ENCODE measurements around the gene RPS26. TPM values are rescaled to one million over a fixed set of nuclear protein-coding genes. Genes with fewer than 3 reads are reported as not detected.
A peak's percentile ranks its signal among the peaks of the same experiment; 100 is the strongest.

RPS26 gene
- total and polyA plus RNA-seq, 9 of the 15 experiments (the other 6 are each of a cell fraction or from before 2014, with no cell fraction given), result 70.2 to 1,589 (median 852) TPM

- Histone ChIP-seq H3K27me3 (ENCODE audit: control insufficient read depth in 2 of 2, insufficient read depth in 2 of 2, low read length in 2 of 2) (no peaks in the 10 kb centered on the region), H3K9me1 (ENCODE audit: control insufficient read depth, insufficient read depth, low read length) (no peaks in the 10 kb centered on the region), H3K4me1 (replicated peaks in 1 of 2; ENCODE audit: control insufficient read depth in 2 of 2, insufficient read depth in 2 of 2, low read length in 2 of 2) (peaks cover 27 to 33% of the 10 kb centered on the region in 2 experiments), H3K36me3 (ENCODE audit: control insufficient read depth, insufficient read depth, low read length) (peaks cover 22% of the 10 kb centered on the region; the same call in 2 of the 3 replicates), H3K27ac (ENCODE audit: extremely low read depth, low read depth, low read length) (peak overlapping the region; percentile 80), H3K4me2 (ENCODE audit: insufficient read depth, low read length) (peak overlapping the region; percentile 79), H3K9me3 (replicated peaks; ENCODE audit: control insufficient read depth, insufficient read depth, low read depth, low read length) (no peaks in the 10 kb centered on the region), H3K9ac (ENCODE audit: insufficient read depth in 1 of 2, low read depth in 2 of 2, low read length in 2 of 2) (peak overlapping the region; percentile 72 to 88), H2AFZ (ENCODE audit: low read depth, low read length) (peak overlapping the region; percentile 89), H3K4me3 (peak overlapping the region; percentile 68), H4K20me1 (replicated peaks; ENCODE audit: control insufficient read depth, insufficient read depth, low read length) (no peaks in the 10 kb centered on the region), H3K79me2 (ENCODE audit: control insufficient read depth, insufficient read depth, low read length) (no peaks in the 10 kb centered on the region)
- FAIRE-seq (no peak), DNase-seq (ENCODE audit: extremely low read depth in 1 of 4, low spot score in 3 of 4) (peak; percentile 64 to 96 (median 92)), ATAC-seq (peak; percentile 84)
- WGBS (ENCODE audit: insufficient coverage, low coverage, missing lambda C conversion rate), result 27% methylated on average over 11 of the region's 44 CpGs
- ChIA-PET CTCF (ENCODE audit: low intra/inter-chr PET ratio) (no interaction called here), POLR2A (interaction anchor here (0.5 to 2.5 kb wide), 6 partner anchors 10 to 194 kb away, joined by 3 to 18 read pairs (median 4); partner anchors contain the start of genes IKZF4 and SUOX)
- intact Hi-C loops (cut with micrococcal nuclease) (loop anchor here (1.0 kb wide), 1 partner anchor 13 kb away; the partner anchor contains the start of gene IKZF4), in situ Hi-C loops (cut with MboI) (no loop called here)
- TSS peak; percentile 27 for BruUV-seq (replicated peaks)
- TF ChIP-seq ZNF407 (IDR thresholded peaks at IDR 0.05; ENCODE audit: low read depth) (peak; percentile 28; the same call in 1 of the 2 replicates), GABPA (tag; conservative IDR thresholded peaks at IDR 0.05; ENCODE audit: low read depth) (peak; percentile 82), RBM14 (IDR thresholded peaks at IDR 0.05; ENCODE audit: borderline replicate concordance, insufficient read depth, low read depth, low read length) (no peak), AFF1 (IDR thresholded peaks at IDR 0.05; ENCODE audit: low read depth in 1 of 2, partially characterized antibody in 2 of 2) (no peak), ZSCAN32 (CRISPR knock-in tag; IDR thresholded peaks at IDR 0.05) (no peak), ZNF324 (CRISPR knock-in tag; IDR thresholded peaks at IDR 0.05) (no peak), DACH1 (IDR thresholded peaks at IDR 0.05; ENCODE audit: partially characterized antibody) (no peak)
Observed at GRCh38 chr12:56007564-56008559, 33.9 kb upstream of the RPS26 start.
